Psoas muscle (tissue), 8 donors: Measurements from ENCODE around the gene SPRR3. TPM values are rescaled to one million over a fixed set of nuclear protein-coding genes. Genes with fewer than 3 reads are reported as not detected.
"Not testable (repeated sequence)": the region's sequence is repeated elsewhere in the genome, so short reads cannot be mapped to it uniquely, and the experiment has no call there.

Source experiments
- ATAC-seq, 4 donors: fragments of 200-7000 bp; cut with Tn5 transposase; one replicate each; pipeline ENCODE4 v1.9.1; 2020; ENCODE audit warnings: moderate library complexity in 3 of 4, mild to moderate bottlenecking in 2 of 4
- DNase-seq, 2 donors: peaks; one replicate each; pipeline ENCODE4 v3.0.0-alpha.2; 2020
- H3K27ac ChIP-seq: fragments of 200-600 bp; one replicate; pipeline ENCODE4 v1.8.0; 2022
- H3K27me3 ChIP-seq, 3 donors: fragments of 200-600 bp in 1 of 3; one replicate each; pipeline versions ENCODE4 v1.6.1 to v1.8.0; 2013 to 2022; ENCODE audit warnings: low read length in 2 of 3, mild to moderate bottlenecking in 2 of 3, moderate library complexity in 1 of 3; ENCODE audit not compliant: insufficient read depth in 3 of 3
- H3K36me3 ChIP-seq, 2 donors: fragments of 200-600 bp in 1 of 2; one replicate each; pipeline versions ENCODE4 v1.6.1 to v1.8.0; 2013 to 2022; ENCODE audit warnings: low read depth in 1 of 2, mild to moderate bottlenecking in 1 of 2, moderate library complexity in 1 of 2; ENCODE audit not compliant: insufficient read depth in 1 of 2
- H3K4me1 ChIP-seq: fragments of 200-600 bp; one replicate; pipeline ENCODE4 v1.8.0; 2022
- H3K4me3 ChIP-seq: fragments of 200-600 bp; one replicate; pipeline ENCODE4 v1.8.0; 2022; ENCODE audit warnings: mild to moderate bottlenecking
- H3K9me3 ChIP-seq: fragments of 200-600 bp; one replicate; pipeline ENCODE4 v1.8.0; 2022
- WGBS, 3 donors: extraction: QIAGEN DNeasy Blood & Tissue Kit; methylation state at CpG; one replicate each; pipeline versions ENCODE4 v1.1.6 to v1.1.7; 2013; 5-methylcytosine and 5-hydroxymethylcytosine counted together
- intact Hi-C, 2 donors: fragments of 100-400 bp; cut with DNase I; formaldehyde crosslinking; loops; one replicate each; pipeline versions ENCODE4 v1.11.0 to v1.14.2; 2022
- polyA plus RNA-seq, 3 donors: library from polyadenylated mRNA; stranded (reverse); fragments of 200-250 nt; gene quantifications; one replicate each; pipeline ENCODE4 v1.2.3, GENCODE V29; 2013
- total RNA-seq, 4 donors: library from RNA; stranded (reverse); fragmentation: NEBNext Ultra II Directional in 2 of 4; extraction: Animal tissue kit (Norgen Biotek cat#: 25700) in 2 of 4; gene quantifications; one replicate each; pipeline versions ENCODE4 v1.2.1 to v1.2.4, GENCODE V29; 2021 to 2023
- TF ChIP-seq, protein P1 (sequence below): fragments of 200-600 bp; IDR thresholded peaks from one replicate; pipeline ENCODE4 v1.8.0; 2022; ENCODE audit warnings: antibody characterized with exemption
- donor health status: healthy with polysubstance abuse.
- donor health status: DM: no; HTN: no; CAD: no; lungs with moderate emphysema.
- donor health status: Bipolar disorder and iron deficiency.
- donor health status: healthy.
- donor health status: DM: yes; HTN: yes; CAD: no.
- donor health status: DM: no; HTN: no; CAD: no.
- donor health status: DM: no; HTN: no; CAD: no.
- donor health status: DM: yes; HTN: yes; CAD: no.

SPRR3 gene
- total and polyA plus RNA-seq, 7 donors: 0.32 to 1.2 (median 0.98) TPM; not detected in 3

DNA sequence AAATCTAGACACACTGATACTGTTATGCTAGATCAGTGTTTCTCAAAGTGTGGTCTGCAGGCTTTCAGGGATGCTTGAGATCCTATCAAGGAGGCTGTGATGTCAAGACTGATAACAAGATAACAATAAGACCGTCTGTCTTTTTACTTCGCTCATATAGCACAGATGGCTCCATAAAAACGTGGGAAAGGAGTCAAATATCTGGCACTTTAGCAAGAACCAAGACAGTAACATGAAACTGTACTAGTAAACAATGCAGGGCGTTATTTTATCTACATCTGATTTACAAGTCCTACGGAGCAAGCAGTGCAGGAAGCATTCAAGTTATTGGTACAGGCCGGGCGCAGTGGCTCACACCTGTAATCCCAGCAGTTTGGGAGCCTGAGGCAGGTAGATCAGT, 3.6 kb upstream of the SPRR3 start:
- intact Hi-C loops: no loop called here
- no peak for ATAC-seq

GRCh38 chr1:152998476-152998875, 3.1 kb upstream of the SPRR3 start:
- 86 to 92% (median 90%) methylated on average over 4 of the region's 4 CpGs for WGBS, 3 donors
- TF ChIP-seq, protein P1, sequence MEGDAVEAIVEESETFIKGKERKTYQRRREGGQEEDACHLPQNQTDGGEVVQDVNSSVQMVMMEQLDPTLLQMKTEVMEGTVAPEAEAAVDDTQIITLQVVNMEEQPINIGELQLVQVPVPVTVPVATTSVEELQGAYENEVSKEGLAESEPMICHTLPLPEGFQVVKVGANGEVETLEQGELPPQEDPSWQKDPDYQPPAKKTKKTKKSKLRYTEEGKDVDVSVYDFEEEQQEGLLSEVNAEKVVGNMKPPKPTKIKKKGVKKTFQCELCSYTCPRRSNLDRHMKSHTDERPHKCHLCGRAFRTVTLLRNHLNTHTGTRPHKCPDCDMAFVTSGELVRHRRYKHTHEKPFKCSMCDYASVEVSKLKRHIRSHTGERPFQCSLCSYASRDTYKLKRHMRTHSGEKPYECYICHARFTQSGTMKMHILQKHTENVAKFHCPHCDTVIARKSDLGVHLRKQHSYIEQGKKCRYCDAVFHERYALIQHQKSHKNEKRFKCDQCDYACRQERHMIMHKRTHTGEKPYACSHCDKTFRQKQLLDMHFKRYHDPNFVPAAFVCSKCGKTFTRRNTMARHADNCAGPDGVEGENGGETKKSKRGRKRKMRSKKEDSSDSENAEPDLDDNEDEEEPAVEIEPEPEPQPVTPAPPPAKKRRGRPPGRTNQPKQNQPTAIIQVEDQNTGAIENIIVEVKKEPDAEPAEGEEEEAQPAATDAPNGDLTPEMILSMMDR: no peak
- H3K27ac ChIP-seq: no peak overlapping the region
- H3K9me3 ChIP-seq: no peaks in the 10 kb centered on the region
- ATAC-seq (no peak), DNase-seq (no peak)
- H3K27me3 ChIP-seq: no peaks in the 10 kb centered on the region
- H3K4me3 ChIP-seq: no peak overlapping the region
- H3K36me3 ChIP-seq: no peaks in the 10 kb centered on the region
- no peaks in the 10 kb centered on the region for H3K4me1 ChIP-seq
- intact Hi-C loops: no loop called here

More for the DNA sequence above, 3.6 kb upstream of the SPRR3 start:
- 14 to 26% (median 21%) methylated on average over 7 of the region's 7 CpGs for WGBS, 3 donors
- no peak overlapping the region for H3K27ac ChIP-seq
- no peak for DNase-seq
- no peak overlapping the region for H3K4me3 ChIP-seq
- no peaks in the 10 kb centered on the region for H3K9me3 ChIP-seq
- TF ChIP-seq, protein P1: no peak
- H3K4me1 ChIP-seq: no peaks in the 10 kb centered on the region
- H3K36me3 ChIP-seq: no peaks in the 10 kb centered on the region
- H3K27me3 ChIP-seq: no peaks in the 10 kb centered on the region

GRCh38 chr1:152999818-153000217, 1.7 kb upstream of the SPRR3 start:
- H3K4me3 ChIP-seq: no peak overlapping the region
- H3K27me3 ChIP-seq: no peaks in the 10 kb centered on the region
- no peaks in the 10 kb centered on the region for H3K4me1 ChIP-seq
- no peak for DNase-seq
- H3K9me3 ChIP-seq: no peaks in the 10 kb centered on the region
- WGBS, 3 donors: 70 to 79% (median 73%) methylated on average over 6 of the region's 6 CpGs
- intact Hi-C loops: no loop called here
- H3K36me3 ChIP-seq: no peaks in the 10 kb centered on the region
- H3K27ac ChIP-seq: no peak overlapping the region
- no peak for ATAC-seq
- TF ChIP-seq, protein P1: no peak

- 83 to 90% (median 88%) methylated on average over 1 of the region's 1 CpG for WGBS, 3 donors
- ATAC-seq (no peak), DNase-seq (no peak)
- no peaks in the 10 kb centered on the region for H3K9me3 ChIP-seq
- TF ChIP-seq, protein P1: no peak
- no peak overlapping the region for H3K4me3 ChIP-seq
- H3K36me3 ChIP-seq: no peaks in the 10 kb centered on the region
- intact Hi-C loops: no loop called here
- H3K4me1 ChIP-seq: no peaks in the 10 kb centered on the region
- H3K27ac ChIP-seq: no peak overlapping the region
- no peaks in the 10 kb centered on the region for H3K27me3 ChIP-seq
Observed at GRCh38 chr1:153000294-153000693, 1.3 kb upstream of the SPRR3 start.

- H3K4me1 ChIP-seq, ATAC-seq, H3K9me3 ChIP-seq, intact Hi-C loops, H3K4me3 ChIP-seq, H3K27ac ChIP-seq, H3K27me3 ChIP-seq, DNase-seq, H3K36me3 ChIP-seq: not testable (repeated sequence)
- 75 to 78% (median 77%) methylated on average over 8 of the region's 8 CpGs for WGBS, 3 donors
Observed at GRCh38 chr1:153011235-153011758, 9.7 kb downstream of the SPRR3 start.

DNA sequence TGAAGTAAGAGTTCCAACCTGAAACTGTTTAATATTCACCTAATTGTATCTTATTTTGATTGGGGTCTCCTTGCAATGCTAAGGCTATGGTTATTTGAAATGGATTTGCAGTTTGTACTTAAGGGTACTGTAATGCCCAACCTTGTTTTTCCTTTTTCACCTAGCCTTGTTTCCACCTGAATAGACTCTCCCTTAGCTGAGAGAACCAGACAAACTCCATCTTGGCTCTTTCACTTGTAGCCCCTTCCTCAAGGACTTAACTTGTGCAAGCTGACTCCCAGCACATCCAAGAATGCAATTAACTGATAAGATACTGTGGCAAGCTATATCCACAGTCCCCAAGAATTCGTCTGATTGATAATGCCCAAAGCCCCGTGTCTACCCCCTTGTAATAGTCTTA, 20.3 kb downstream of the SPRR3 start:
- ATAC-seq, H3K4me1 ChIP-seq, H3K4me3 ChIP-seq, H3K9me3 ChIP-seq, H3K27me3 ChIP-seq, DNase-seq, H3K36me3 ChIP-seq, H3K27ac ChIP-seq, intact Hi-C loops: not testable (repeated sequence)
- 11 to 19% (median 14%) methylated on average over 2 of the region's 2 CpGs for WGBS, 3 donors

DNA sequence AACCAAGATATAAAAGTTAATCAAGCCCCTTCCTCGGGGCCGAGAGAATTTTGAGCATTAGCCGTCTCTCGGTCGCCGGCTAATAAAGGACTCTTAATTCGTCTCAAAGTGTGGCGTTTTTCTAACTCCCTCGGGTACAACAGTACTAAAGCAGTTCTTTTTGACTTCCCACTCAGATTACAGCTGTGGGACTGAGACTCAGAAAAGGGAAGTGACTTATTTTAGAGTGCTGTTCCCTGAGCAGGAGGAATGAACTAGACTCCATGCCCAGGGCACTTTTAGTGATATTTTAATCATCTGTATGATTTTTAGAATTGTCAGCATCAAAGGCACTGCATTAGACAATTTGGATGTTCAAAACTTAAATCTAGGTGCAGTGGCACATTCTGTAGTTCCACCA, 20.8 kb downstream of the SPRR3 start:
- intact Hi-C loops: not testable (repeated sequence)

More for the DNA sequence above, 20.8 kb downstream of the SPRR3 start:
- H3K9me3 ChIP-seq, H3K27me3 ChIP-seq, ATAC-seq, H3K4me1 ChIP-seq, H3K36me3 ChIP-seq, H3K4me3 ChIP-seq, DNase-seq, H3K27ac ChIP-seq: not testable (repeated sequence)
- 9 to 30% (median 11%) methylated on average over 9 of the region's 9 CpGs for WGBS, 3 donors
